Neural cell (in vitro differentiated cells): ENCODE results near the gene SGO1. TPM values are rescaled to one million over a fixed set of nuclear protein-coding genes. Genes with fewer than 3 reads are reported as not detected.

Source experiments
- H2AFZ ChIP-seq: fragments of 200-600, 300-800 bp; sonication (generic), shearing (Covaris generic); 2 replicates; pipeline ENCODE4 v1.6.0; 2014; ENCODE audit warnings: low read depth, mild to moderate bottlenecking, antibody characterized with exemption, low read length, moderate library complexity
- H3F3A ChIP-seq: fragments of 200-600 bp; shearing (Covaris generic); 2 replicates; pipeline ENCODE4 v1.6.1; 2016; ENCODE audit warnings: mild to moderate bottlenecking, moderate library complexity, mixed read lengths, antibody characterized with exemption, low read length; ENCODE audit not compliant: insufficient read depth, poor library complexity, severe bottlenecking
- H3K27ac ChIP-seq: fragments of 200-600, 300-800 bp; sonication (generic), shearing (Covaris generic); 2 replicates; pipeline ENCODE4 v1.5.1; 2014; ENCODE audit warnings: mild to moderate bottlenecking, low read length, moderate library complexity
- H3K27me3 ChIP-seq: fragments of 300-800, 200-600 bp; sonication (generic), shearing (Covaris generic); 2 replicates; pipeline ENCODE4 v1.6.0; 2014; ENCODE audit warnings: mild to moderate bottlenecking, low read depth, low read length, moderate library complexity; ENCODE audit not compliant: insufficient read depth
- H3K36me3 ChIP-seq: fragments of 300-800, 200-600 bp; sonication (generic), shearing (Covaris generic); 2 replicates; pipeline ENCODE4 v1.5.1; 2014; ENCODE audit warnings: mild to moderate bottlenecking, antibody characterized with exemption, low read length, moderate library complexity; ENCODE audit not compliant: insufficient read depth
- H3K4me2 ChIP-seq: fragments of 300-800, 200-600 bp; sonication (generic), shearing (Covaris generic); 2 replicates; pipeline ENCODE4 v1.6.0; 2014; ENCODE audit warnings: mild to moderate bottlenecking, low read length
- H3K4me3 ChIP-seq: fragments of 300-800, 200-600 bp; sonication (generic), shearing (Covaris generic); 2 replicates; pipeline ENCODE4 v1.5.1; 2014; ENCODE audit warnings: mild to moderate bottlenecking, low read length, moderate library complexity
- H3K79me2 ChIP-seq: fragments of 200-600 bp; shearing (Covaris generic); replicated peaks from 2 replicates; pipeline ENCODE4 v1.6.0; 2014; ENCODE audit warnings: mild to moderate bottlenecking, low read length, moderate library complexity; ENCODE audit not compliant: insufficient read depth
- H3K9ac ChIP-seq: fragments of 300-800, 200-600 bp; sonication (generic), shearing (Covaris generic); 2 replicates; pipeline ENCODE4 v1.6.1; 2016; ENCODE audit warnings: mild to moderate bottlenecking, low read length, mixed read lengths
- H3K9me2 ChIP-seq: fragments of 200-600 bp; shearing (Covaris generic); 2 replicates; pipeline ENCODE4 v1.6.1; 2016; ENCODE audit warnings: mild to moderate bottlenecking, low read length, mixed read lengths; ENCODE audit not compliant: insufficient read depth
- H3K9me3 ChIP-seq: fragments of 200-600, 300-800 bp; sonication (generic), shearing (Covaris generic); 2 replicates; pipeline ENCODE4 v1.6.1; 2016; ENCODE audit warnings: mild to moderate bottlenecking, mixed run types, low read length, moderate library complexity, mixed read lengths
- H4K20me1 ChIP-seq: fragments of 200-600 bp; shearing (Covaris generic); 2 replicates; pipeline ENCODE4 v1.6.1; 2016; ENCODE audit warnings: mild to moderate bottlenecking, mixed run types; ENCODE audit not compliant: insufficient read depth
- EP300 ChIP-seq: fragments of 450-650 bp; conservative IDR thresholded peaks from 2 replicates; pipeline ENCODE4 v1.6.1; 2014; ENCODE audit warnings: antibody characterized with exemption, mild to moderate bottlenecking, moderate library complexity; ENCODE audit not compliant: poor library complexity, severe bottlenecking
- EZH2 ChIP-seq: fragments of 200-600, 300-800 bp; shearing (Covaris generic), sonication (generic); IDR thresholded peaks from 2 replicates; pipeline ENCODE4 v1.6.1; 2014; ENCODE audit warnings: antibody characterized with exemption, low read length, borderline replicate concordance, mild to moderate bottlenecking; ENCODE audit not compliant: insufficient read depth, poor library complexity, severe bottlenecking
- MXI1 ChIP-seq: fragments of 450-650 bp; conservative IDR thresholded peaks from 2 replicates; pipeline ENCODE4 v1.6.1; 2014; ENCODE audit warnings: antibody characterized with exemption, mild to moderate bottlenecking; ENCODE audit not compliant: poor library complexity, severe bottlenecking
- POLR2AphosphoS5 ChIP-seq: IDR thresholded peaks from 2 replicates; pipeline ENCODE4 v1.6.1; 2012
- RAD21 ChIP-seq: fragments of 450-650 bp; conservative IDR thresholded peaks from 2 replicates; pipeline ENCODE4 v1.6.1; 2014; ENCODE audit warnings: antibody characterized with exemption, mild to moderate bottlenecking, moderate library complexity
- REST ChIP-seq: IDR thresholded peaks from 2 replicates; pipeline ENCODE4 v1.6.1; 2012; ENCODE audit warnings: borderline replicate concordance
- SMC3 ChIP-seq: fragments of 450-650 bp; conservative IDR thresholded peaks from 2 replicates; pipeline ENCODE4 v1.6.1; 2014; ENCODE audit warnings: antibody characterized with exemption, mild to moderate bottlenecking, moderate library complexity; ENCODE audit not compliant: poor library complexity
- TAF1 ChIP-seq: IDR thresholded peaks from 2 replicates; pipeline ENCODE4 v1.6.1; 2012; ENCODE audit warnings: low read depth
- polyA plus RNA-seq: library from polyadenylated mRNA; depleted of rRNA; stranded (reverse); fragments of >200 nt; gene quantifications from 2 replicates; pipeline ENCODE4 v1.2.3, GENCODE V29; 2014
- TF ChIP-seq, protein P1 (sequence below): fragments of 450-650 bp; IDR thresholded peaks from 2 replicates; pipeline ENCODE4 v1.5.1; 2014; ENCODE audit warnings: antibody characterized with exemption, mild to moderate bottlenecking, moderate library complexity; ENCODE audit not compliant: poor library complexity, severe bottlenecking

Gene SGO1
- polyA plus RNA-seq, 1 donor from 2014 or later: 0.71 TPM

DNA sequence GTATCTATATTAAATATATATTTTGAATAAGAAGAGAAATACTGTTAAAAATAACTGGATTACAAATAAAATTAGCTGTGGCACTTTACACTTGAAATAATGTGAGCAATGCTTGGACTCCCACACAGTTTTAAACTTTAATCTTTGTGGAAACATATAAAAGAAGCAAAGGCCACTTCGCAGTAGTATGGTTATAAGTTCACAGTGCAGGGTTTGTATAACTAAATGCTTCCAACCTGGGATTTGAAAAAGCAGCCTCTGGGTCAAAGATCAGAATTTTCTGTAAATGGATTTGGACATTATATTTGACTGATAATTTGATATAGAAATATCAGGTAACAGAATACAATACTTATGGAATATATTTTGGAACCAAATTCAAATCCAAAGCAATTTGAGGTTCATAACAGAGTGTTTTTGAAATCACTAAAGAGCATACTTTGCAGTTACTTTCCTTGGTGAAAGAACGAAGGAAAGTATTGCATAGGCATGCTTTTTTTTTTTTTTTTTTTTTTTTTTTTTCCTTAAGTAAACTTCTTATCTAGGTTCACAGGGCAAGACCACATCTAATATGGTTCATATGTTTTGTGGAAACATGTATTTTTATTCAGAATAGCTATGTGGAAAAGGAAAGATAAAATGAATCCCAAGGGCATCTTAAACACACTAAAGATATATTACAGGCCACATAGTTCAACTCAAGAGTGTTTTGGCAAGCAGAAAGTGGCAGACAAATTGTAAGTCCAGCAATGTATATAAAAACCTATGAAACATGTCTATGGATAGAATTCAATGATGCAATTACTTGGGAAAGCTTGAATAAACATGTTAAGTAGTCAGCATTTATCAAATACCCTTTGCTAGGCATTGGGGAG, 47.1 kb upstream of the SGO1 start:
- no peaks in the 10 kb centered on the region for H3K79me2 ChIP-seq
- TF ChIP-seq RAD21 (no peak), POLR2AphosphoS5 (no peak), EP300 (no peak), EZH2 (no peak), MXI1 (no peak), TAF1 (no peak), REST (no peak), SMC3 (no peak)
- TF ChIP-seq, protein P1, sequence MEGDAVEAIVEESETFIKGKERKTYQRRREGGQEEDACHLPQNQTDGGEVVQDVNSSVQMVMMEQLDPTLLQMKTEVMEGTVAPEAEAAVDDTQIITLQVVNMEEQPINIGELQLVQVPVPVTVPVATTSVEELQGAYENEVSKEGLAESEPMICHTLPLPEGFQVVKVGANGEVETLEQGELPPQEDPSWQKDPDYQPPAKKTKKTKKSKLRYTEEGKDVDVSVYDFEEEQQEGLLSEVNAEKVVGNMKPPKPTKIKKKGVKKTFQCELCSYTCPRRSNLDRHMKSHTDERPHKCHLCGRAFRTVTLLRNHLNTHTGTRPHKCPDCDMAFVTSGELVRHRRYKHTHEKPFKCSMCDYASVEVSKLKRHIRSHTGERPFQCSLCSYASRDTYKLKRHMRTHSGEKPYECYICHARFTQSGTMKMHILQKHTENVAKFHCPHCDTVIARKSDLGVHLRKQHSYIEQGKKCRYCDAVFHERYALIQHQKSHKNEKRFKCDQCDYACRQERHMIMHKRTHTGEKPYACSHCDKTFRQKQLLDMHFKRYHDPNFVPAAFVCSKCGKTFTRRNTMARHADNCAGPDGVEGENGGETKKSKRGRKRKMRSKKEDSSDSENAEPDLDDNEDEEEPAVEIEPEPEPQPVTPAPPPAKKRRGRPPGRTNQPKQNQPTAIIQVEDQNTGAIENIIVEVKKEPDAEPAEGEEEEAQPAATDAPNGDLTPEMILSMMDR: no peak
- no peaks in the 10 kb centered on the region for H3K27me3 ChIP-seq
- H3K27ac ChIP-seq: no peak overlapping the region
- H3K9ac ChIP-seq: no peak overlapping the region
- no peak overlapping the region for H3K4me3 ChIP-seq
- H3F3A ChIP-seq: no peaks in the 10 kb centered on the region
- H2AFZ ChIP-seq: no peak overlapping the region
- H3K4me2 ChIP-seq: no peak overlapping the region
- no peaks in the 10 kb centered on the region for H3K9me3 ChIP-seq
- no peaks in the 10 kb centered on the region for H4K20me1 ChIP-seq
- no peaks in the 10 kb centered on the region for H3K36me3 ChIP-seq
- no peaks in the 10 kb centered on the region for H3K9me2 ChIP-seq

GRCh38 chr3:20230954-20231353, 44.9 kb upstream of the SGO1 start:
- H4K20me1 ChIP-seq: no peaks in the 10 kb centered on the region
- no peaks in the 10 kb centered on the region for H3K36me3 ChIP-seq
- TF ChIP-seq, protein P1: no peak
- TF ChIP-seq SMC3 (no peak), POLR2AphosphoS5 (no peak), REST (no peak), TAF1 (no peak), EP300 (no peak), EZH2 (no peak), RAD21 (no peak), MXI1 (no peak)
- H3K27me3 ChIP-seq: no peaks in the 10 kb centered on the region
- H3K4me3 ChIP-seq: no peak overlapping the region
- no peaks in the 10 kb centered on the region for H3K9me3 ChIP-seq
- no peaks in the 10 kb centered on the region for H3K79me2 ChIP-seq
- no peak overlapping the region for H3K4me2 ChIP-seq
- no peaks in the 10 kb centered on the region for H3K9me2 ChIP-seq
- H3F3A ChIP-seq: no peaks in the 10 kb centered on the region
- no peak overlapping the region for H3K9ac ChIP-seq
- H2AFZ ChIP-seq: no peak overlapping the region
- H3K27ac ChIP-seq: no peak overlapping the region
